ENCODE results near the gene DIO1.
"Not testable (repeated sequence)": the region's sequence is repeated elsewhere in the genome, so short reads cannot be mapped to it uniquely, and the experiment has no call there.

Gene DIO1

GRCh38 chr1:53893999-53894636 is at the start of gene DIO1:
DIO1 (plus strand) TSS chr1:53894187; CDS start chr1:53894211, 24 bp downstream.
- no peak for DNase-seq

- no peak for DNase-seq
These were observed 46.0 kb upstream of the DIO1 start for GRCh38 chr1:53847980-53848379.

GRCh38 chr1:53850082-53850673 is 43.8 kb upstream of the DIO1 start:
- DNase-seq = no peak

GRCh38 chr1:53851571-53852285 is 42.3 kb upstream of the DIO1 start:
- no peak for DNase-seq

- peak; percentile 23 for DNase-seq
These were observed 33.0 kb upstream of the DIO1 start for GRCh38 chr1:53860967-53861411.

GRCh38 chr1:53862507-53862906 is 31.5 kb upstream of the DIO1 start:
- DNase-seq = no peak

- no peak for DNase-seq
These were observed 25.4 kb upstream of the DIO1 start for GRCh38 chr1:53868565-53868964.

- DNase-seq = no peak
These were observed 24.4 kb upstream of the DIO1 start for GRCh38 chr1:53869454-53870117.

- no peak for DNase-seq
These were observed 22.8 kb upstream of the DIO1 start for GRCh38 chr1:53871221-53871620.

GRCh38 chr1:53871773-53872484 is 22.1 kb upstream of the DIO1 start:
- no peak for DNase-seq

- not testable (repeated sequence) for DNase-seq
These were observed 18.8 kb upstream of the DIO1 start for GRCh38 chr1:53875150-53875549.

- DNase-seq = peak; percentile 22
These were observed 15.4 kb upstream of the DIO1 start for GRCh38 chr1:53878492-53879105.

GRCh38 chr1:53881853-53882252 is 12.1 kb upstream of the DIO1 start:
- DNase-seq = not testable (repeated sequence)

- DNase-seq = not testable (repeated sequence)
These were observed 10.4 kb upstream of the DIO1 start for GRCh38 chr1:53883600-53883999.

GRCh38 chr1:53888681-53889080 is 5.3 kb upstream of the DIO1 start:
- no peak for DNase-seq

- DNase-seq = peak; percentile 69
These were observed 4.4 kb upstream of the DIO1 start, which contains the start of gene YIPF1 for GRCh38 chr1:53889304-53890298. YIPF1 (minus strand) TSS chr1:53889797; CDS start chr1:53888937, 860 bp downstream.

GRCh38 chr1:53890522-53890941 is 3.5 kb upstream of the DIO1 start:
- no peak for DNase-seq

- no peak for DNase-seq
These were observed 3.0 kb upstream of the DIO1 start for GRCh38 chr1:53891018-53891417.

GRCh38 chr1:53891678-53892077 is 2.3 kb upstream of the DIO1 start:
- no peak for DNase-seq

- no peak for DNase-seq
These were observed 1.1 kb upstream of the DIO1 start for GRCh38 chr1:53892911-53893310.

- DNase-seq = no peak
These were observed 657 bp downstream of the DIO1 start for GRCh38 chr1:53894644-53895043.
